NCI-H2196 (cell line): ENCODE results near the gene GFI1B.
"Not testable (repeated sequence)": the region's sequence is repeated elsewhere in the genome, so short reads cannot be mapped to it uniquely, and the experiment has no call there.

Experiments
- DNase-seq: peaks from one replicate; lab custom pipeline; 2025; ENCODE audit not compliant: unreplicated experiment; lab: John Stamatoyannopoulos, UW

GFI1B gene

DNA sequence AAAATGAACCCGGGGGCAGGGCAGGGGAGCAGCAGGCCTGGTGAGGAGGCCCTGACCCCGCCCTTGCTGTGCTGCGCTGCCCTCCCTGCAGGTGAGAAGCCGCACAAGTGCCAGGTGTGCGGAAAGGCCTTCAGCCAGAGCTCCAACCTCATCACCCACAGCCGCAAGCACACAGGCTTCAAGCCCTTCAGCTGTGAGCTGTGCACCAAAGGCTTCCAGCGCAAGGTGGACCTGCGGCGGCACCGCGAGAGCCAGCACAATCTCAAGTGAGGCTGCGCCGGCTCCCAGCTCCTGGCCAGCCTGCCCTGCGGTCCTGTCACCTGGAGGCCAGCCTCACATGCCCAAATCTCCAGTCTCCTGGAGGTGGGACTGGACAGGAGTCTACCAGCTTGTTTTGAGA lies 12.3 kb downstream of the GFI1B start:
- no peak for DNase-seq

DNA sequence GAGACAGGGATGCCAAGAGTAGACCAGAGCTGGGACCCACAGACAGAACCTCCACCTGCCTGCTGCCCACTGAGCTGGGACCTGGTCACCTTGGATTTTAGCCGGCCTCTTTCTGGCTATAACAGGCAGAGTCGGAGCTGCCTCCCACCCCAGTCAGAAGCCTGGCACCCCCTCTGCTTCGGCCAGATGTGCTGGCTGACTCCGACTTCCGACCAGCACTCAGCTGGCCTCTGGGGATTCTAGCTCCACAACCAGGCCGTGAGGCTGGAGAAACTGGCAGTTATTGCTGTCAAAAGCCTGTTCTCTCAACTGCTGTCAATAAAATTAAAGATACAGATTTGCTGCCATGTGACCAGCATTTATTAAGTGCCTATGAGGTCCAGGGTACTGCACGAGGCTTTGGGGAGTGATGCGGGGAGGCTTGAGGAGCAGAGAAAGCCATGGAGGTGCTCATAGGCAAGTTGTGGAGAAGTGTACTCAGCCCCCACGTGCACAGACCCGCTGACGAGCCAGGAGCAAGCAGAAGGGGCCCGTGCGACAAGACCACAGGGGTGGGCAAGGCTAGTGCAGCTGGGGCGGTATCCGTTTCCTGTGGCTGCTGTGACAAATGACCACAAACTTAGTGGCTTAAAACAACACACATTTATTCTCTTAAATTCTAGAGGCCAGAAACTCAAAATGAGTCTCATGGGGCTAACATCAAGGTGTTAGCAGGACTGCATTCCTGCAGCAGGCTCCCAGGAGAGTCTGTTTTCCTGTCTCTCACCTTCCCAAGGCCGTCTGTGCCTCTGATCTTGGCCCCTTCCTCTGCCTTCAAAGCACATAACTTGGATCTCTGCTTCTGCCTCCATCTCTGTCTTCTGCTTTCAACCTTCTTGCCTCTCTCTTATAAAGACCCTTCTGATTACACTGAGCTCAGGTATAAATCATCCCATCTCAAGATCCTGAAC lies 13.1 kb downstream of the GFI1B start:
- DNase-seq, result no peak

DNA sequence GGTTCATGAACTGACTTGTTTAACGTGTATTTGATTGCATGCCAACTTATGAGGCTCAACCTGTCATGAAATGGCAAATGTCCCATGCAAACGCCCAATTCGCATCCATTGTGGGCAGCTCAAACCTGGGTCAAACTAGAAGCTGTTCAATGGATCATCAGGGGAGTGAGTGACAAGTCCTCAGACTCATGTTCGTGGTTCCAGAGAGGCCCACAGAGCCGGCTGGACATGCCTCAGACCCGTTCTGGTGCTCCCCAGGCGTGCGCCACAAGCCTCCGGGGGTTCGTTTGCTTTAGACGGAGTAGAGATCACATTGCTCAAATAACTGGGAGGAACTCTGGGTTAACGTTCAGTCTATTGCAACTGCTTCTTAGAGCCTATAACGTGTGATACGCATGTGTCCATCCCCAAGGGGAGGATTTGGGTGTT lies 15.0 kb downstream of the GFI1B start:
- no peak for DNase-seq

DNA sequence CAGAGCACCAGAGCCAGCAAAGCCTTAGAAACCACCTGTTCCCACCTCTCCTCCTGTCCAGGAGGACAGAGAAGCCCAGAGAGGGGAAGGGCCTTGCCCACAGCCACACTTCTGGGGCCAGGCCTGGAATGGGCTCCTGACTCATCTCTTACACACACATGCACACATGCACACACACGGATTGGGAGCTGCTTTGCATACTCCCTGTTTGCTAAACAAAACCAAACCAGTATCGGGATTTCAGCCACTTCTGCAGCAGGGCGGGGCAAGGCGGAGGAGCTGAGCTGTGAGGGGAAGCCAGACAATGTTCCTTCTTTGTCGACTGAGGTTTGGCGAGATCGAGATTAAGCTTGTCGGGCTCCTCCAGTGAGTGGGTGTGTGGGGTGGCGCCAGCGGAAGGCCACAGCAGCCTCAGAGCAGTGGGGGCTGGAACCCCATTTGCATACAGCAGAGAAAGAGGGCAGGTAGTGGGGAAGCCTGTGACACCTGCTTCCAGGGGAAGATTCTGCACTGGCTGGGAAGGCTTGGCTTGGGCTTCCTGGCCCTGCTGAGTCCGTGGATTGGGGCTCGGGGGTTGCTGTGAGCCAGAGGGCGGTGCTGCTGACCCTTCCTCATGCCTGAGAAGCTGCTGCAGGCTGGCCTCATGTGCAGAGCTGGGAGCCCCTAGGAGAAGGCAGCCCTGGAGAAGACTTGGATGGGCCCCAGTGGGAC lies 16.1 kb downstream of the GFI1B start:
- no peak for DNase-seq

DNA sequence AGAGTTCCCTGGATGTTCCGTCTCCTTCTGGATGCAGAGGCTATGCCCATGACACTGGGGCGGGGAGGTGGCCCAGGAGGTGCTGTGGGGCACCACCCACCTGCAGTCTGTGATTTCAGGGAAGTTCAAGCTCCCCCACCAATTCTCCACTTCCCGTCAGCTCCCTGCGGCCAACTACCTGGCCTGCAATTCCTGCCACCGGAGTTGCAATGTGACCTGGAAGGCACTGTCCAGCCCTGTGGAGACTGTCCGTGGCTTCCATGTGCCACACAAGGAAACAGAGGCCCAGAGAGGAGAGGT lies 16.6 kb downstream of the GFI1B start:
- no peak for DNase-seq

DNA sequence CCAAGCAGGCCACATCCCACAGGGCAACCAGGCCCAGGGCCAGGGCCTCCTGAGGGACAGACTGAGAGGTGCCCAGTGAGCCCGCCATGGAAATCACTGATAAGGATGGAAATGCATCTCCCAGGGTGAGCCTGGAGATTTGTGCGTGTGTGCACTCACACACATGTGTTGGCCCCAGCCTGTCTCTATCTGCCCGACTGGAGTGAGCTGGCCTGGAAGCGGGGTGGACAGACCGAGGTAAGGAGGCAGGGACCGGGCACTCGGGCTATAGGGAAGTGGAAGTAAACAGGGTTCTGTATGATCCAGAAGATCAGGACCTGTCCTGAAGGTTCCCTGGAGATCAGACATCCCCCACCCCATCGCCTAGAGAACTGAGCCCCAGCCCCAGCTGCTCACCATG lies 17.4 kb downstream of the GFI1B start:
- DNase-seq, result no peak

DNA sequence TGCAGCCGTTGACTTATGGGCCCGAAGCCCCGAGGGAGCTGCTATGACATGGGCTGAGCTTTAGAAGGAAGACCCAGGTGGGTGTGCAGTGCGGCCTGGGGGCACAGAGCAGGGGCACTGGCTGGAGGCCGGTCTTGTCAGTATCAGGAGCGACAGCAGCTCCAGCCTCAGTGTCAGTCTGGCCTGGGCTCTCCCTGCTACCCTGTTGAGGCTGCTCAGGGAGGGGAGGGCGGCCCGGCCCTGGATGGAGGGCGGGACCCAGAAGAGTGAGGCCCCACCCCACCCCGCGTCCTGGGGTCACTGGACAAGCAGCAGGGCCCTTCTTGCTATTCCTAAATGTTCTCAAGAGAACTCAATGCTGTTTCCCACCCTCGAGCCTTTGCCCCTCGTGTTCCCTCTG lies 18.0 kb downstream of the GFI1B start:
- no peak for DNase-seq

DNA sequence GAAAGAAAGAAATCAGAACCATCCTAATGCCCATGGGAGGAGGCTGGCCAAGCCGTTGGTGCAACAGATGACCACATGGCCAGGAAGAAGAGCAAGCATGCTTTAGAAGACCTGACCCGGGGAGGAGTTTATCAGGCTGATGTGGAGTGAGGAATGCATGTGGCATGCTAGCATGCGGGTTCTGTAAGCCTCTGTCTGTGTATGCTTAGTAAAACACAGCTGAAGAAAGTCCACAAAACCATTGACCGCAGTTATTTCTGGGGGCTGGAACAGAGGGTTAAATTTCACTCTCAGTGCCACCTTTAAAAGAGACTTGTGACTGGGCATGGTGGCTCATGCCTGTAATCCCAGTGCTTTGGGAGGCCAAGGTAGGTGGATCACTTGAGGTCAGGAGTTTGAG lies 19.1 kb downstream of the GFI1B start:
- no peak for DNase-seq

DNA sequence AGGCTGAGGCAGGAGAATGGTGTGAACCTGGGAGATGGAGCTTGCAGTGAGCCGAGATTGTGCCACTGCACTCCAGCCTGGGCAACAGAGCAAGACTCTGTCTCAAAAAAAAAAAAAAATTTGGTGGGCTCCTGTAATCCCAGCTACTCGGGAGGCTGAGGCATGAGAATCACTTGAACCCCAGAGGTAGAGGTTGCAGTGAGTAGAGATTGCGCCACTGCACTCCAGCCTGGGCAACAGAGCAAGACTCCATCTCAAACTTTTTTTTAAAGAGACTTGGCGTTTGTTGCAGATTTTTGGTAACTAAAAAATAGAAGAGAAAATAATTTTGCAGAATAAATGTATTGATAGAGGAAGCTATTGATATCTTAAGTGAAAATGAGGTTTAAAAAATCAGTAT lies 19.7 kb downstream of the GFI1B start:
- not testable (repeated sequence) for DNase-seq

DNA sequence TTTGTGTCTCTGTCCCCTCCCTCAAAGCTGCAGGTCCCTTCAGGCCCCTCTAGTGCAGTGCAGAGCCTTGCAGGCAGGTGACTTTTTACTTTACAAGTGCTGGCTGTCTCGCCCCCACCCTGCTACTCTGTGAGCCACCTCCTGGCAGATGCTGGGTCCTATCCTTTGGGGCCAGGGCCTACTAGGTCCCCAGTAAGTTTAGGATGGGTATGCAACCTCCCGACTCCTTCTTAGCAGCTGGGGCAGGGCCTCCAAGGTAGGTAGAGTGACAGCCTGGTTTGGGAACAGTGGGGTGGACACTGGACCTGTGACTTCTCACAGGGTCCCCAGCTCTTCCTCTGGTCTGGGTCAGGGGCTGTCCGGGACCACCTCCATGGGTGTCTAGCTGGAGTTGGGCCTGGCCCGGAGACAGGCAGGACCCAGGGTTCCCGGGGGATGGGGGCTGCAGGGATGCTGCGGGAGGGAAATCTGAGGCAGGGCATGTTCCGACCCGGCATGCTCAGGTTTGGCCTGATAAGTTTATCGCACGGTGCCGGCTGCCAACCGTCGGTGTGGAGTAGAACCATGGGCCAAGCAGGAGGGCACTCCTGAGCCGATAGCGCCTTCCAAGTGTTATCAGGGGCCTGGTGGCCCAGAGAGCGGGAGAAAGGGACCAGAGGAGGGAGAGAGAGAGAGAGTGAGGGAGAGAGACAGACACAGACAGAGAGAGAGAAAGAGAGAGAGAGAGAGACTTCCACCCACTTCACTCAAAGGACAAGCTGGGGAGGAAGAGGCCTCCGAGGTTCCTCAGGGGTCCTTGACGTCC lies 20.5 kb downstream of the GFI1B start:
- DNase-seq, result no peak

DNA sequence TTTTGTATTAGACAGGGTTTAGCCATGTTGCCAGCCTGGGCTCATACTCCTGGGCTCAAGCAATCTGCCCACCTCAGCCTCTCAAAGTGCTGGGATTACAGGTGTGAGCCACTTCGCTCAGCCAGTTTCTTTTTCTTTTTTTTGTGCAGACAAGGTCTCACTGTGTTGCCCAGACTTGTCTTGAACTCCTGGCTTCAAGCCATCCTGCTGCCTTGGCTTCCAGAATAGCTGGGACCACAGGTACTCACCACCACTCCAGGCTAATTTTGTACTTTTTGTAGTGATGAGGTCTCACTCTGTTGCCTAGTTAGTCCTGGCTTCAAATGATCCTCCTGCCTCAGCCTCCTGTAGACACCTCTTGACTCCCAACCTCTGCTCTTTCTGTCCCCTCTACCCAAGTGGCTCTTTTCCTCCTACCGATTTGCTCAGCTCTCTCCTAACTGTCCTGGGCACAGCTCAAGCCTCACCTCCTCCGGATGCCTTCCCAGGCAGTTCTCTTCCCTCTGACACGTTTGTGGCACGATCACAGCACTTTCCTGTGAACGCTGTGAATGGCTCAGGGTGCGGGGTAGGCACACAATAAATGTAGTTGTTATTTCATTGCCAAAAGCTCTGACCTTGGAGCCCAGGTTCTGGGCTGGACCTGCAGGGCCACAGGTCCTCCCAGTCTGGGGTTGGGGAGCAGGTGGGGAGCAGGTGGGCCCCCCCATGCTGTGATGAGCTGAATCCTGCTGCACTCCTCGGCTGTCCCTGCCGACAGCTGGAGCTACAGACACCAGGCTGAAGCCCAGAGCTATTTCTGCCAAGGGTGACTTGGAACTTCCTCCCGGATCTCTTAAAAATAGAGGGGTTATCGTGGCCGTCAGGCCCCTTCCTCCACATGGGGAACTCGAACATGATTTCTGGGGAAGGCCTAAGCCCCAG lies 23.9 kb downstream of the GFI1B start:
- DNase-seq, result no peak

DNA sequence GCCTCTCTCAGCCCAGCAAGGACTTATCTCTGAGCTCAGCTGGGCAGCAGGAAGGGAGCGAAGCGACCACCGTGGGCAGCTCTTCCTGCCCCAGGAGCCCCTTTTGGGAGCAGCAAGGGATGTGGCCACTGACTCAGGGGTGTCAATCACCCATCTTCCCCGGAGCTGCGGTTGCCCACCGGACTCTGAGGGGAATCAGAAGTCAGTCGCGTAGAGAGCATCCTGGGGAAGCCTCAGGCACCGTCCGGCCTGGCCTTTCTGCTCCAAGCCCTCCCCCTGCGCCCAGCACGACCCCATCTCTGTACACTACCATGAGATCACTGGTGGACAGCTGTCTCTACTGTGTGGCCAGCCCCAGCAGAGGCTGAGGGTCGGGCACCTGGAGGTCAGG lies 24.6 kb downstream of the GFI1B start:
- no peak for DNase-seq

DNA sequence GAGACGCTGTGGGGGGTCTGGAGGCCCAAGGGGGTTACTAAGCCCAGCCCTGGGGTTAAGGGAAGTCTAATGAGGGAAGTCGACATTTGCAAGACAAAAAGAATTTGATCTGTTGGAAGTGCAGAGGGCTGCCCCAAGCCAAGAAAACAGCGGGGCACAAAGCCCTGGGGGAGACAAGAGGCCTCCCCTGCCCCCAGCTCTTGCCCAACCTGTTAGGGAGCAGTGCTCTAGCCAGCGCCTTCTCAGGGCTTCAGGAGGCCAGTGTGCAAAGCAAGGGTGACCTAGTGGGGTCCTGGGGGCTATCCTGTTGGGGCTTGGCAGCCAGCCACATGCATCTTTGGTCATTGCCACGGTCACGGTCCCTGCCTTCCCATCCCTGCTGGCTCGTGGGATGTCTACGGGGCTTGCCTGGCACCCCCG lies 25.2 kb downstream of the GFI1B start:
- DNase-seq, result no peak

DNA sequence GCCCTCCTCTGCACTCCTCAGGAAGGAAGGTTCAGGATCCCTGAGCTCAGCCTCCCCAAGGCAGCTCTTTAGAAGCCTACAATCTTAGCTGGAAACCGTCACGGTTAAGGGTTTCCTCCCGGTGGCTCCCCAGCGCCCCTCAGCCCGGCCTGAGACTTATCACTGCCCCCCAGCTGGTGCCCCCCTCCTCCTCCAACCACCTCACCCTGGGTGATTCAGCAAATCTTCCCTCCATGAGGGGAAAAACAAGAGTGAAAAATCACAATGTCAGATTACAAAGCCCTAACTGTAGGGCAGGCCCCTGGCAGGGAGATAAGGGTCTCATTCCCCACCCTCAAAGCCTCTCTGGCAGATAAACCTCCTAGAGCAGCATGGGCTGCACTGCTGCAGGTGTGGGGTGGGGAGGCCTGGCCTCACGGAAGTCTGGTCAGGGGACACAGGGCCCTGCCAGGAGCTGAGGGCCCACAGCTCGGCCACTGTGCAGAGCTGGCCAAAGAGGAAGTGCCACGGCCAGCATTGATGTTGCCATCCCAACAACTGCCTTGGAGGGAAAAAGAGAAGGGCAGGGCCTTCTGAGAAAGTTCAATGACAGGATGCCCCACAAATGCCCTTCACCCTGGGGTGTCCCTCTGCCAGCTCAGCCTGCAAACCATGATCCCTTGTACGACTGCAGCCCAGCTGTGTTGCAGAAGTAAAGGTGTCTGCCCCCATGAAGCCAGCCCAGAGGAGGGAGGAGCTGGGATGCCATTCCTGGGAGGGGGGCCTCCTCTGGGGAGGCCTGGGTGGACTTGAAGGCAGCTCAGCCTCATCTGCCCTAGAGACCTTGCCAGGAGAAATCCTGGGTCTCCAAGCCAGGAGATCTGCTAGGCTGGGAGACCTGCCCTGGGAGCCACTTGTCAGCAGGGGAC lies 25.9 kb downstream of the GFI1B start:
- DNase-seq, result no peak

DNA sequence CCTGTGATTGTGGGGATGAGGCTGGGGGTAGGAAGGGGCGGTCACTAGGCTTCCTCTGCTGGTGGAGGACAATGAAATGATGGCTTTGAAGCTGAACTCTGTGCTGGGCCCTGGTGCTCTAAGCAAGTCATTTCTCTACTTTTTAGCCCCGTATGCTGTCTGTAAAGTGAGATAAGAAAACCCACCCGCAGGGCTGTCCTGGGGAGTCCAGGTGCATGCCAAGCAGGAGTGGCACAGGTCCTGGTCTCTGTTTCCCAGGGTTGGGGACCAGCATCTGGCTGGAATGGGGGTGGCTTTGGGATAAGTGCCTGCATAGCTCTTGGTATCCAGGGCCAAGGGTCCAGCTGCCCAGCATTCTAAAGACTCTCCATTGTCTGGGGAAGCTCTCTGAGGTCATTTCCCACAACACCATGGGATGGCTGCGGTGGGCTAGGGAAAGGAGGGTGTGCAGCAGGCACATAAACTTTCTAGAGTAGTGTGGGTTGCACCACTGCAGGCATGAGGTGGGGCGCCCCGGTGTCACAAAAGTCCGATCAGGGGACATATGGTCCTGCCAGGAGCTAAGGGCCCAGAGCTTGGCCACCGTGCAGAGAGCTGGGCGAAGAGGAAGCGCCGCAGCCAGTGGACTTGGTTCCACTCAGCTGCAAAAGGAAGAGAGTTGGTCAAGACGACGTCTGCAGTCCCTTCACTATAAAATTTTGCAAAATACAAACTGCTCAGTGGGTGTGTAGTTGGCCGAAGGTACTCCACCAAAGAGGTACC lies 26.7 kb downstream of the GFI1B start:
- DNase-seq, result no peak

DNA sequence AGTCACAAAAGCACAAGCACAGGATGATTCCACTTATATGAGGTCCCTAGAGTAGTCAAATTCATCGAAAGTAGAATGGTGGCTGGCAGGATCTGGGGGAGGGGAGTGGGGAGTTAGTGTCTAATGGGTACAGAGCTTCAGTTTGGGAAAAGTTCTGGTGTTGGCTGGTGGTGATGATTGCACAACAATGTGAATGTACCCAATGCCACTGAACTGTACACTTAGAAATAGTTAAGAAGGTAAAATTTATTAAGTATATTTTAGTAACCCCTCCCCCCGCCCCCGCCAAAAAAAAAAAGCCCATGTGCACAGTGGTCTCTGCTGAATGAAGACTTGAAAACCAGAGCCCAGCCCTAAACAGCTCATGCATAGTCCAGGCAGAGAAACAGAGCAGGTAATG lies 27.5 kb downstream of the GFI1B start:
- no peak for DNase-seq

DNA sequence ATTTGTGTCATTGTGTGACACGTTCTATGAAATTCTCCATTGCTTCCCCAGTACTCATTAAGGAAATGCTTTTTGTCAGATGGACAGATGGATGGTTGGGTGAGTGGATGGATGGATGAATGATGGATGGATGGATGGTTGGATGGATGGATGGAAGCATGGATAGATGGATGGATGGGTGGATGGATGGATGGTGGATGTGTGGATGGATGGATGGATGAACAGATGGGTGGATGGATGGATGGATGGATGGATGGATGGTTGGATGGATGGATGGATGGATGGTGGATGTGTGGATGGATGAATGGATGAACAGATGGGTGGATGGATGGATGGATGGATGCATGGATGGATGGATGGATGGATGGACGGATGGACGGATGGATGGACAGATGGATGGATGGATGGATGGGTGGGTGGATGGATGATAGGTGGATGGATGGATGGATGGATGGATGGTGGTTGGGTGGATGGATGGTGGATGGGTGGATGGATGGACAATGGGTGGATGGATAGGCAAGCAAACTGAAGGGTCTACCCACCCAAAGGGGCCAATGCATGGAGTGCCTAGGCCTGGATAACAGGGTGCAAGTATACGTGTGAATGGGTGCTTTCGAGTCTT lies 28.3 kb downstream of the GFI1B start:
- no peak for DNase-seq

DNA sequence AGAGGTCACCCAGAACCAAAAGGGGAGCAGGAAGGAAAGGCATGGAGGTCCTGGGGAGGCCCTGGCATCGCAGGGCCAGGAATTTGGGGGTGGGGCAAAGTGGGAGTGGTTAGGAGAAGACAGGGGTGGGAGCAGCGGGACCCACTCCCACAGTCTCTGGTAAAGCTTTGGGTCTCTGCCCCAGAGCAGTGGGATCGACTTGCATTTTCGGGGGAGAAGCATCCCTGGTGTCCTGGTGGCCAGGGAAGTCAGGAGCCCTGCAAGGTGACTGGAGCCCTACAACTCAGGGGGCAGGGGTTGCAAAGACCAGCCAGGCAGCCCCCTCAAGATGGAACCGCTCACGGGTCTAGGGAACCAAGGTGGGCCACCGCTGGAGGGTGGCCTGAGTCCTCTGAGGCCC lies 29.9 kb downstream of the GFI1B start:
- no peak for DNase-seq
